Tibial nerve (tissue), 3 donors: Measurements from ENCODE around the gene ECHDC3.

Source experiments
- POLR2A ChIP-seq, 2 donors: fragments of 450-650 bp; IDR thresholded peaks; one replicate each; pipeline ENCODE4 v1.6.1; 2017; ENCODE audit warnings: antibody characterized with exemption in 2 of 2, mild to moderate bottlenecking in 2 of 2, moderate library complexity in 2 of 2
- TF ChIP-seq, protein P1 (sequence below), 5 experiments: fragments of 200-600 bp in 3 of 5; fragments of 450-650 bp in 2 of 5; sonication (generic) in 3 of 5; IDR thresholded peaks; one replicate each; pipeline ENCODE4 v1.5.1; 2016 to 2019; ENCODE audit warnings: antibody characterized with exemption in 5 of 5, mild to moderate bottlenecking in 3 of 5, moderate library complexity in 2 of 5

DNA sequence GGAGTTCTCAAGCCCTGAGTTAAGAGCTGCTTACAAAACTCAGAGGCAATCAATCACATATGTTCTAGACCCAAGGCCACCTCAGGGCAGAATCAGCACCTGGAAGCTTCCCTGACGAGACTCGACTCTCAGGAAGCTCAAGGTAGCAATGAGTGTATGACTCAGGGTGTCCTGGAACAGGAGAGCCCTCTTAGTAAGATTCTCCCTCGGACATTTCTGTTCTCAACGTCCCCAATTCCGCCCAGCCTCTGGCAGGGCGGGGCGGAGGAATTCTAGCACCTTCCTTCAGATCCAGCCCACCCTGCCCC lies 41.3 kb downstream of the ECHDC3 start:
- no peak for TF ChIP-seq POLR2A (IDR thresholded peaks at IDR 0.05)
- TF ChIP-seq, protein P1, sequence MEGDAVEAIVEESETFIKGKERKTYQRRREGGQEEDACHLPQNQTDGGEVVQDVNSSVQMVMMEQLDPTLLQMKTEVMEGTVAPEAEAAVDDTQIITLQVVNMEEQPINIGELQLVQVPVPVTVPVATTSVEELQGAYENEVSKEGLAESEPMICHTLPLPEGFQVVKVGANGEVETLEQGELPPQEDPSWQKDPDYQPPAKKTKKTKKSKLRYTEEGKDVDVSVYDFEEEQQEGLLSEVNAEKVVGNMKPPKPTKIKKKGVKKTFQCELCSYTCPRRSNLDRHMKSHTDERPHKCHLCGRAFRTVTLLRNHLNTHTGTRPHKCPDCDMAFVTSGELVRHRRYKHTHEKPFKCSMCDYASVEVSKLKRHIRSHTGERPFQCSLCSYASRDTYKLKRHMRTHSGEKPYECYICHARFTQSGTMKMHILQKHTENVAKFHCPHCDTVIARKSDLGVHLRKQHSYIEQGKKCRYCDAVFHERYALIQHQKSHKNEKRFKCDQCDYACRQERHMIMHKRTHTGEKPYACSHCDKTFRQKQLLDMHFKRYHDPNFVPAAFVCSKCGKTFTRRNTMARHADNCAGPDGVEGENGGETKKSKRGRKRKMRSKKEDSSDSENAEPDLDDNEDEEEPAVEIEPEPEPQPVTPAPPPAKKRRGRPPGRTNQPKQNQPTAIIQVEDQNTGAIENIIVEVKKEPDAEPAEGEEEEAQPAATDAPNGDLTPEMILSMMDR (IDR thresholded peaks at IDR 0.05) = no peak
